H1 (cell line): Measurements from ENCODE around the gene KLHDC7B. TPM values are rescaled to one million over a fixed set of nuclear protein-coding genes. Genes with fewer than 3 reads are reported as not detected.

Experiments
- KDM4A ChIP-seq: IDR thresholded peaks from one replicate; pipeline ENCODE4 v1.7.1; 2012; ENCODE audit warnings: low read depth, mild to moderate bottlenecking, moderate library complexity, low read length, inconsistent platforms; ENCODE audit not compliant: severe bottlenecking
- MAFK ChIP-seq: IDR thresholded peaks from 2 replicates; pipeline ENCODE4 v1.6.1; 2012; ENCODE audit warnings: low read depth, mild to moderate bottlenecking, improper control_type of control experiment, low read length
- SAP30 ChIP-seq: fragments of 300-600 bp; sonication (generic); IDR thresholded peaks from 2 replicates; pipeline ENCODE4 v1.7.1; 2012; ENCODE audit warnings: low read length, moderate library complexity, mild to moderate bottlenecking, inconsistent platforms; ENCODE audit not compliant: insufficient read depth, insufficient replicate concordance
- SIN3A ChIP-seq, 2 experiments: IDR thresholded peaks in 1 of 2; conservative IDR thresholded peaks in 1 of 2; 2 replicates each; pipeline ENCODE4 v1.6.1; 2011 to 2012; ENCODE audit warnings: low read length in 2 of 2, improper control_type of control experiment in 1 of 2, low read depth in 1 of 2, mild to moderate bottlenecking in 1 of 2
- TBP ChIP-seq: IDR thresholded peaks from 2 replicates; pipeline ENCODE4 v1.6.1; 2011; ENCODE audit warnings: low read depth, low read length, improper control_type of control experiment
- ZNF274 ChIP-seq: IDR thresholded peaks from 2 replicates; pipeline ENCODE4 v1.7.0; 2012; ENCODE audit warnings: low read length, borderline replicate concordance; ENCODE audit errors: extremely low read depth
- polyA plus RNA-seq, 7 experiments: library from polyadenylated mRNA; depleted of rRNA in 3 of 7; stranded (reverse) in 5 of 7; unstranded in 2 of 7; fragments of >200 nt in 5 of 7; fragments of 200-250 nt in 2 of 7; gene quantifications; 1 replicate in 5 of 7; 2 replicates in 1 of 7; 4 replicates in 1 of 7; pipeline versions ENCODE4 v1.2.1 to v1.2.3, GENCODE V29; 2011 to 2013; ENCODE audit warnings: missing spikeins in 2 of 7, mixed read lengths in 2 of 7
- total RNA-seq: library from RNA; stranded (reverse); fragmentation: NEBNext Ultra II Directional; extraction: Animal tissue kit (Norgen Biotek cat#: 25700); gene quantifications from 2 replicates; pipeline ENCODE4 v1.2.1, GENCODE V29; 2021

Gene KLHDC7B
- total and polyA plus RNA-seq, 2 of the 8 experiments (the other 6 are each of a cell fraction or from before 2014, with no cell fraction given): not detected

GRCh38 chr22:50516891-50517290, 28.8 kb upstream of the KLHDC7B start (continued):
- no peak for TF ChIP-seq SAP30
- no peak for TF ChIP-seq TBP
- TF ChIP-seq MAFK: no peak
- TF ChIP-seq SIN3A (conservative IDR thresholded peaks at IDR 0.05 in 1 of 2, IDR thresholded peaks at IDR 0.05 in 1 of 2; ENCODE audit: low read depth in 1 of 2, low read length in 2 of 2): no peak
- no peak for TF ChIP-seq ZNF274
- TF ChIP-seq KDM4A: no peak
